MCF 10A (cell line): ENCODE measurements around the gene TAPBP. TPM values are rescaled to one million over a fixed set of nuclear protein-coding genes. Genes with fewer than 3 reads are reported as not detected.
"Not testable (repeated sequence)": the region's sequence is repeated elsewhere in the genome, so short reads cannot be mapped to it uniquely, and the experiment has no call there.

Source experiments
- BruUV-seq: library from RNA; stranded (reverse); fragments of 400-500 nt; replicated peaks from 2 replicates; lab custom pipeline; 2021; lab: Mats Ljungman, UMichigan
- CTCF ChIA-PET: fragments of 300-600 bp; sonication (Branson Sonifier 250); formaldehyde crosslinking; extraction: SDS; loops from one replicate; lab custom pipeline; 2021; ENCODE audit warnings: antibody characterized with exemption, inconsistent platforms; lab: Yijun Ruan, JAX
- POLR2A ChIA-PET: fragments of 300-600, 350-650 bp; sonication (Branson Sonifier 250); formaldehyde crosslinking; extraction: SDS; loops from one replicate; lab custom pipeline; 2020; ENCODE audit warnings: antibody characterized with exemption, inconsistent platforms; lab: Yijun Ruan, JAX
- DNase-seq: peaks from one replicate; pipeline ENCODE4 v3.0.0-alpha.2; 2018; ENCODE audit not compliant: unreplicated experiment
- H3K27ac Mint-ChIP-seq: one replicate; pipeline ENCODE4 v1.8.0; 2022; ENCODE audit warnings: mild to moderate bottlenecking, low read depth, mixed read lengths; ENCODE audit not compliant: unreplicated experiment
- H3K27me3 Mint-ChIP-seq: one replicate; pipeline ENCODE4 v1.8.0; 2022; ENCODE audit warnings: mixed read lengths; ENCODE audit not compliant: insufficient read depth, unreplicated experiment
- H3K36me3 Mint-ChIP-seq: one replicate; pipeline ENCODE4 v1.8.0; 2022; ENCODE audit warnings: mild to moderate bottlenecking, moderate library complexity, mixed read lengths; ENCODE audit not compliant: insufficient read depth, unreplicated experiment
- H3K4me1 Mint-ChIP-seq: one replicate; pipeline ENCODE4 v1.8.0; 2022; ENCODE audit warnings: mixed read lengths; ENCODE audit not compliant: insufficient read depth, unreplicated experiment
- H3K4me3 Mint-ChIP-seq: one replicate; pipeline ENCODE4 v1.8.0; 2022; ENCODE audit warnings: mild to moderate bottlenecking, moderate library complexity, mixed read lengths; ENCODE audit not compliant: unreplicated experiment
- H3K9me3 Mint-ChIP-seq: one replicate; pipeline ENCODE4 v1.8.0; 2022; ENCODE audit warnings: mixed read lengths; ENCODE audit not compliant: unreplicated experiment
- intact Hi-C: fragments of 100-400 bp; cut with micrococcal nuclease; formaldehyde crosslinking; loops from 2 replicates; pipeline ENCODE4 v1.14.1; 2022
- total RNA-seq: library from RNA; stranded (reverse); gene quantifications from 2 replicates; pipeline ENCODE4 v1.2.3, GENCODE V29; 2022
- TF ChIP-seq, protein P1 (sequence below): fragments of 200-600 bp; IDR thresholded peaks from one replicate; pipeline ENCODE4 v1.8.0; 2022; ENCODE audit warnings: antibody characterized with exemption, mild to moderate bottlenecking; ENCODE audit not compliant: unreplicated experiment

The TAPBP gene
- total RNA-seq, 1 experiment from 2014 or later = 84.9 TPM

DNA sequence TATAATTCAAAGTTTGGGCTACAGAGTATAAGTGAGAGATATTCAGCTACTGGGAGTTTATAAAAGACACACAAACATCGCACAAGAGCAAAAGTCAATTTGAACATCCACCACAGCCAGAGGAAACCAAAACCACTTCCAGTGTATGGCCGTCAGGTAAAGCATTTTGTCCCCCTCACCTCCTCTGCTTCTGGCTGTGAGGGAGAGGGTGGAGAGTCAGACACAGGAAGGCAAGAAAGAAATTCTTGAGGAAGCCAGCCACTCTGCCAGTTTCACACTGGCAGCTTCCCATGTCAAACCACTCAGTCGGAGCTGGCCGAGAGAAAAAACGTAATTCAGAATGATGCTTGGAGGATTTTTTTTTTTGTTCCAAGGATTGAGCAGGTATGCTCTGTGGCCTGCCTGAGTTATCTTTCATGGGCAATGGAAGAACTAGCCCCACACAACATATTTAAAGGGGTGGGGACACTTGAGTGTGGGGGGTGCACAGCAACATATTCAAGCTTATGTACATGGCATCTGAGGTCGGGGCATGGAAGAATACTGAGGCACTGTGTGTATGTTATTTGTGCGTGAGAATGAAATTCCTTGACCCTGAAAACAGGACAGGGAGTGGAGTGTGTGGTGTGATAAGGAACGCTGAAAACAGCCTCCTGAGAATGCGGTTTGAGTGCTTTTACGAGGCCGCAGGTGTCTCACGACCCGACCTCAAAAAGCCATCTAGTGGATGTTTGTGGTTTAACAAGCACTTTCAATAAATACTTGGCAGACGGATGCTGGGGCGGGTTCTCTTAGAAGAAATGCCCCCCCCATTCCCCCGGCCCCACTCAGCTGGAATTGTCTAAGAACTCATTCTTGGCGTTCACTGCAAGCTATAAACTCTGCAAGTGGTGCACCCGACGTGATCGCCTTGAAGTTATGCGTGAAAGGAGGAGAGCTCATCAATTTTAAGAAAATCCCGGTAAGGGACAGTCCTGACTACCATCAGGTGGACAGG lies 31.1 kb upstream of the TAPBP start:
- TF ChIP-seq, protein P1, sequence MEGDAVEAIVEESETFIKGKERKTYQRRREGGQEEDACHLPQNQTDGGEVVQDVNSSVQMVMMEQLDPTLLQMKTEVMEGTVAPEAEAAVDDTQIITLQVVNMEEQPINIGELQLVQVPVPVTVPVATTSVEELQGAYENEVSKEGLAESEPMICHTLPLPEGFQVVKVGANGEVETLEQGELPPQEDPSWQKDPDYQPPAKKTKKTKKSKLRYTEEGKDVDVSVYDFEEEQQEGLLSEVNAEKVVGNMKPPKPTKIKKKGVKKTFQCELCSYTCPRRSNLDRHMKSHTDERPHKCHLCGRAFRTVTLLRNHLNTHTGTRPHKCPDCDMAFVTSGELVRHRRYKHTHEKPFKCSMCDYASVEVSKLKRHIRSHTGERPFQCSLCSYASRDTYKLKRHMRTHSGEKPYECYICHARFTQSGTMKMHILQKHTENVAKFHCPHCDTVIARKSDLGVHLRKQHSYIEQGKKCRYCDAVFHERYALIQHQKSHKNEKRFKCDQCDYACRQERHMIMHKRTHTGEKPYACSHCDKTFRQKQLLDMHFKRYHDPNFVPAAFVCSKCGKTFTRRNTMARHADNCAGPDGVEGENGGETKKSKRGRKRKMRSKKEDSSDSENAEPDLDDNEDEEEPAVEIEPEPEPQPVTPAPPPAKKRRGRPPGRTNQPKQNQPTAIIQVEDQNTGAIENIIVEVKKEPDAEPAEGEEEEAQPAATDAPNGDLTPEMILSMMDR = peak; percentile 62
- intact Hi-C loops = loop anchor here (1.0 to 5.0 kb wide), 3 partner anchors 46 to 63 kb away; partner anchors contain the start of gene KIFC1
- H3K27ac Mint-ChIP-seq = no peak overlapping the region
- peaks cover 15% of the 10 kb centered on the region for H3K4me1 Mint-ChIP-seq
- peak; percentile 78 for DNase-seq
- ChIA-PET CTCF (interaction anchor here (0.5 to 2.5 kb wide), 24 partner anchors 9 to 345 kb away, joined by 3 to 17 read pairs (median 3); partner anchors contain the start of genes KIFC1 and ZBTB22), POLR2A (interaction anchor here (0.6 to 3.9 kb wide), 15 partner anchors 13 to 371 kb away, joined by 3 to 19 read pairs (median 3); partner anchors contain the start of genes PFDN6, RPS18, VPS52 and WDR46)
- no peak overlapping the region for H3K4me3 Mint-ChIP-seq
- no TSS peak for BruUV-seq
- no peaks in the 10 kb centered on the region for H3K9me3 Mint-ChIP-seq
- H3K27me3 Mint-ChIP-seq = no peaks in the 10 kb centered on the region
- no peaks in the 10 kb centered on the region for H3K36me3 Mint-ChIP-seq

DNA sequence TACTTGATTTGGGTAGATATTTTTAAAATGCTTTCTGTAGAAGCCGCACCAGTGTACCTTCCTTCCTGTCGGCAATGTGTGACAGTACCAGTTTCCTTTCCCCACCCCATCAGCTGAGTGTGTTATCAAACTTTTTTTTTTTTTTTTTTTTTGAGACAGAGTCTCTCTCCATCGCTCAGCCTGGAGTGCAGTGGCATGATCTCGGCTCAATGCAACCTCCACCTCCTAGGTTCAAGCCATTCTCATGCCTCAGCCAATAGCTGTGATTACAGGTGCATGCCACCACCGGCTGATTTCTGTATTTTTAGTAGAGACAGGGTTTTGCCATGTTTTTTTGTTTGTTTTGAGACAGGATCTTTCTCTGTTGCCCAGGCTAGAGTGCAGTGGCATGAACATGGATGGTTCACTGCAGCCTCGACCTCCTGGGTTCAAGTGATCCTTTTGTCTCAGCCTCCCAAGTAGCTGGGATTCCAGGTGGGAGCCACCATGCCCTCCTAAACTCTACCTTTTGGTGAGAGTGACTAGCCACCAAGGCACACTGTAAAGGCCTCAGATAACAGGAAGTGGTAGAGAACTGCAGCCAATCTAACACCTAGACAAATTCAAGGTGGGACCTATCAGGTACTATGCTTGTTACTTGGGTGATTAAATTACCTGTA lies 30.2 kb upstream of the TAPBP start:
- no peaks in the 10 kb centered on the region for H3K9me3 Mint-ChIP-seq
- no peaks in the 10 kb centered on the region for H3K36me3 Mint-ChIP-seq
- no TSS peak for BruUV-seq
- no peak overlapping the region for H3K4me3 Mint-ChIP-seq
- no peak overlapping the region for H3K27ac Mint-ChIP-seq
- TF ChIP-seq, protein P1 = no peak
- CTCF ChIA-PET = interaction anchor here (0.6 to 2.5 kb wide), 16 partner anchors 8 to 530 kb away, joined by 3 to 17 read pairs (median 4); partner anchors contain the start of genes KIFC1 and ZBTB22
- peaks cover 15% of the 10 kb centered on the region for H3K4me1 Mint-ChIP-seq
- intact Hi-C loops = no loop called here
- H3K27me3 Mint-ChIP-seq = no peaks in the 10 kb centered on the region
- POLR2A ChIA-PET = interaction anchor here (0.7 to 2.2 kb wide), 7 partner anchors 10 to 370 kb away, joined by 3 to 10 read pairs (median 4); partner anchors contain the start of genes PFDN6 and WDR46
- no peak for DNase-seq

DNA sequence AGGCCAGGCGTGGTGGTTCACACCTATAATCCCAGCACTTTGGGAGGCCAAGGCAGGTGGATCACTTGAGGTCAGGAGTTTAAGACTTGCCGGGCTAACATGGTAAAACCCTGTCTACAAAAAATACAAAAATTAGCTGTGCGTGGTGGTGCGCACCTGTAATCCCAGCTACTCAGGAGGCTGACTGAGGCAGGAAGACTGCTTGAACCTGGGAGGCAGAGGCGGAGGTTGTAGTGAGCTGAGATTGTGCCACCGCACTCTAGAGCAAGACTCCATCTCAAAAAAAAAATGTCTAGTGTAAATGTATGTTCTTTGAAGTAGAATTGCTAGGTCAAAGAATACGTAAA lies 29.7 kb upstream of the TAPBP start:
- H3K27me3 Mint-ChIP-seq, H3K9me3 Mint-ChIP-seq, H3K4me3 Mint-ChIP-seq, BruUV-seq, intact Hi-C loops, H3K27ac Mint-ChIP-seq, H3K36me3 Mint-ChIP-seq, DNase-seq: not testable (repeated sequence)
- H3K4me1 Mint-ChIP-seq = peaks cover 15% of the 10 kb centered on the region
- ChIA-PET CTCF (interaction anchor here (0.7 to 1.4 kb wide), 4 partner anchors 19 to 529 kb away, joined by 3 to 4 read pairs (median 4); partner anchors contain the start of gene KIFC1), POLR2A (interaction anchor here (0.7 to 2.2 kb wide), 3 partner anchors 10 to 54 kb away, joined by 3 to 7 read pairs (median 4); partner anchors contain the start of genes PFDN6 and WDR46)

DNA sequence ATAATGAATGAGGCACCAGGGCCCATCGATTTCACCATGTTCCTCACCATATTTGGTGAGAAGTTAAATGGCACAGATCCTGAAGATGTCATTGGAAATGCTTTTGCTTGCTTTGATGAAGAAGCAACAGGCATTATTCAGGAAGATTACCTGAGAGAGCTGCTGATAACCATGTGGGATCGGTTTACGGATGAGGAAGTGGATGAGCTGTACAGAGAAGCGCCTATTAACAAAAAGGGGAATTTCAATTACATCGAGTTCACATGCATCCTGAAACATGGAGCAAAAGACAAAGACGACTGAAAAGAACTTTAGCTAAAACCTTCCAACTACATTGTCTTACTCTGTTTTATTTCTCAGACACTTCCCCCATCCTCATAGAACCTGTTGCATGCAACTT lies 25.3 kb upstream of the TAPBP start:
- H3K27ac Mint-ChIP-seq = no peak overlapping the region

More for the DNA sequence above, 25.3 kb upstream of the TAPBP start:
- TF ChIP-seq, protein P1 = no peak
- H3K4me3 Mint-ChIP-seq = no peak overlapping the region
- ChIA-PET POLR2A (no interaction called here), CTCF (no interaction called here)
- intact Hi-C loops = no loop called here
- no peaks in the 10 kb centered on the region for H3K4me1 Mint-ChIP-seq
- H3K27me3 Mint-ChIP-seq = no peaks in the 10 kb centered on the region
- H3K9me3 Mint-ChIP-seq = no peaks in the 10 kb centered on the region
- no peak for DNase-seq
- no peaks in the 10 kb centered on the region for H3K36me3 Mint-ChIP-seq
- BruUV-seq = no TSS peak
